ENCODE data around the gene UTP4. TPM values are rescaled to one million over a fixed set of nuclear protein-coding genes. Genes with fewer than 3 reads are reported as not detected.

Gene UTP4
- total and polyA plus RNA-seq, 2 donors (not counting 3 experiments of a cell fraction or from before 2014, with no cell fraction given): 56.1 to 59.5 TPM

- CTCF ChIA-PET: interaction anchor here (0.9 to 2.9 kb wide), 13 partner anchors 8 to 103 kb away, joined by 3 to 24 read pairs (median 4); no protein-coding TSS in a partner anchor
- Histone ChIP-seq H3K9ac (replicated peaks; ENCODE audit: extremely low read depth, insufficient read depth, low read length) (peak within 1 kb of the TSS; percentile 77), H3K9me3 (replicated peaks; ENCODE audit: control insufficient read depth, insufficient read depth, low read length) (no peaks in the 10 kb centered on the region), H2AFZ (ENCODE audit: low read depth, low read length) (peak within 1 kb of the TSS; percentile 80), H4K20me1 (replicated peaks; ENCODE audit: control insufficient read depth, extremely low read depth, insufficient read depth, low read length) (no peaks in the 10 kb centered on the region), H3K4me3 (replicated peaks in 1 of 3; ENCODE audit: insufficient read depth in 1 of 3, low read depth in 1 of 3, low read length in 3 of 3) (peak within 1 kb of the TSS; percentile 82 to 93 (median 90)), H3K4me1 (ENCODE audit: control insufficient read depth, extremely low read depth, insufficient read depth, low read length) (peaks cover 33% of the 10 kb centered on the region), H3K27ac (ENCODE audit: insufficient read depth, low read depth, low read length) (peak within 1 kb of the TSS; percentile 18), H3K27me3 (ENCODE audit: control insufficient read depth in 2 of 2, insufficient read depth in 2 of 2, low read length in 2 of 2) (no peaks in the 10 kb centered on the region), H3K79me2 (ENCODE audit: control insufficient read depth, insufficient read depth, low read length) (peaks cover 43% of the 10 kb centered on the region), H3K9me1 (replicated peaks; ENCODE audit: control insufficient read depth, extremely low read depth, insufficient read depth, low read length) (no peaks in the 10 kb centered on the region), H3K4me2 (ENCODE audit: insufficient read depth, low read length) (peak within 1 kb of the TSS; percentile 99), H3K36me3 (ENCODE audit: control insufficient read depth in 2 of 2, extremely low read depth in 1 of 2, insufficient read depth in 2 of 2, low read length in 2 of 2) (no peaks in the 10 kb centered on the region)
- BruUV-seq (replicated peaks): TSS peak; percentile 50
- intact Hi-C loops (cut with micrococcal nuclease) (loop anchor here (1.0 to 5.0 kb wide), 3 partner anchors 14 to 1500 kb away; partner anchors contain the start of gene MTSS2), dilution Hi-C loops (cut with MboI; ENCODE audit: extremely low pct_ligation_motif_present, low sequenced_read_pairs) (no loop called here)
- DNase-seq (ENCODE audit: low read depth, low spot score): peak; percentile 87
- FAIRE-seq: peak; percentile 84
- peak; percentile 98 for TF ChIP-seq POLR2A (IDR thresholded peaks at IDR 0.05; ENCODE audit: low read depth, low read length)
- TF ChIP-seq MAX (IDR thresholded peaks at IDR 0.05; ENCODE audit: insufficient read depth, insufficient read length): no peak
- peak; percentile 97 for TF ChIP-seq POLR2AphosphoS5 (IDR thresholded peaks at IDR 0.05; ENCODE audit: insufficient read depth, low read depth, low read length)
- no peak for TF ChIP-seq GATA2 (IDR thresholded peaks at IDR 0.05; ENCODE audit: insufficient read depth, insufficient read length, low read depth, low read length)
- TF ChIP-seq CTCF (IDR thresholded peaks at IDR 0.05; ENCODE audit: extremely low read depth in 1 of 2, insufficient read depth in 1 of 2, low read depth in 1 of 2, low read length in 2 of 2): no peak
- TF ChIP-seq FOS (IDR thresholded peaks at IDR 0.05; ENCODE audit: borderline replicate concordance, insufficient read depth, low read length): no peak
- POLR2A ChIA-PET: interaction anchor here (1.5 kb wide), 1 partner anchor 31 kb away, joined by 3 read pairs; no protein-coding TSS in a partner anchor
Measured at GRCh38 chr16:69186642-69187445, 54.4 kb downstream of the UTP4 start, which contains the start of gene SNTB2. Gene SNTB2 (plus strand): TSS chr16:69187164. CDS start chr16:69187167, 3 bp downstream.

All from endothelial cell of umbilical vein (primary cell).